ENCODE measurements around the gene LIM2.
A peak's percentile ranks its signal among the peaks of the same experiment; 100 is the strongest.

LIM2 gene

DNA sequence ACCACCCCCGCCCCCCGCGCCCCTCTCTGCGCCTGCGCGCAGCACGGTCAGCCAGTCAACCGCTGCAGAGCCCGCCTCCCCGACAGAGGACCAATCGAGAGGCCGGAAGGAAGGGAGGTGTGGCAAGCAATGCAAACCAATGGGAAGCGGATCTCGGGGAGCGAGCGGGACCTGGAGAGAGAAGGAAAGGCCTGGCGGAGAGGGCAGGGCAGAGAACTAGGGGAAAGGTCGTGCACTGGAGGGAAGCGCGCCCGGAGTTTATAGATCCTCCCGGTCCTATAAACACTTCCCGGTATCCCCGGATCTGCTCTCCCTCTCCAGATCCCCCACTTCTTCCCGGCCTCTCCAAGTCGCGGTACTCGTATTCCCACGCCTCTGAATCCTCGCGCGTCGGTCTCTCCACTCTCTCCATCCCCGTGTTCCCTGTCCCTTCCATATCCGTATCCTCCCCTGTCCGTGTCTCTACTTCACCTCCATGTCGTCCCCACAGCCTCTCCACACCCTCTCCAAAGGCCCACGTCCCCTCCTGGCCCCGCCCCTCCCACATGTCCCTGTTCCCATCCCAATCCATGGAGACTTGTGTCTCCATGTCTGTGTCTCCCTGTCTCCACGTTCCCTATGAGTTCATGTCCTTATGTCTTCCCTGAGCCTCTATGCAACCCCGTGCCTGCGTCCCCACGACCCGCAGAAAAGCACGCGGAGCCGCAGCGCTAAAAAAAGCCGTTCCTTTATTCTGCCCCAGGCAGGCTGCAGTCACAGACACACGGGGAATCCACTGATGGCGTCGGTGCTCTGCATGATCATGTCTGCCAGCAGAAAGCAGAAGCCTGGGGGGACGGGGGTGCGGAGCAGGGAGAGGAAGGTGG is 21.2 kb downstream of the LIM2 start:
- H3K27me3 ChIP-seq (ENCODE audit: control insufficient read depth, insufficient read depth, low read length, poor library complexity, severe bottlenecking): no peaks in the 10 kb centered on the region
- H3K4me1 ChIP-seq (ENCODE audit: control insufficient read depth, insufficient read depth, low read length): peaks cover 16% of the 10 kb centered on the region
- H3K9me3 ChIP-seq (ENCODE audit: control insufficient read depth, low read length): no peaks in the 10 kb centered on the region
- WGBS, 2 experiments: 0% methylated on average over 54 of the region's 54 CpGs
- peak overlapping the region; percentile 57 for H3K27ac ChIP-seq (ENCODE audit: insufficient read depth, low read depth, low read length, poor library complexity, severe bottlenecking)
- H3K4me3 ChIP-seq (ENCODE audit: insufficient read depth, low read depth, low read length): peak overlapping the region; percentile 86
- no peaks in the 10 kb centered on the region for H3K36me3 ChIP-seq (ENCODE audit: control insufficient read depth, insufficient read depth, low read length)

DNA sequence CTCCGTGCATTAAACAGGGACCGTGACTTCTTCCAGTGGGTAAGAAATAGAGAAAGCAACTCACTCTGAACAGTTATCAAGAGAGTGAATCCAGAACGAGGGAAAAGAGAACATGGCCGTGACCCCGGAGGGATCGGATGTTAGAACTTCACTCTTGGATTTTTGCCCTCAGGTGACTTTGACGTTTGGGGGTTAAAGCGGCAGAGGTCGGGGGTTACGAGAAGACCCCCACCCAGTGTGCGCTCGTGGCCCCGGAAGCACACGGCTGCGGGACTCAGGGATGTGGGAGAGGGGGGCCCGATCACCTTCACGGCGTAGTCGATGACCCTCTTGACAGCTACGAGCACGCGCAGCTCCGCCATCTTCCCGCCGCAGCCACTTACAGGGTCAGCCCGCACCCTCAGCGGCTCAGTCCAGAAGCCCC is 21.8 kb downstream of the LIM2 start, which contains the start of gene ETFB:
ETFB (minus strand) TSS at position 424 of the 424 bp plus-strand sequence; CDS start at position 362, 62 bp downstream.
- WGBS, 2 experiments: 1% methylated on average over 27 of the region's 27 CpGs
- Histone ChIP-seq H3K27ac (ENCODE audit: insufficient read depth, low read depth, low read length, poor library complexity, severe bottlenecking) (peak within 1 kb of the TSS; percentile 57), H3K4me3 (ENCODE audit: insufficient read depth, low read depth, low read length) (peak within 1 kb of the TSS; percentile 86), H3K9me3 (ENCODE audit: control insufficient read depth, low read length) (no peaks in the 10 kb centered on the region), H3K27me3 (ENCODE audit: control insufficient read depth, insufficient read depth, low read length, poor library complexity, severe bottlenecking) (no peaks in the 10 kb centered on the region), H3K36me3 (ENCODE audit: control insufficient read depth, insufficient read depth, low read length) (no peaks in the 10 kb centered on the region), H3K4me1 (ENCODE audit: control insufficient read depth, insufficient read depth, low read length) (peaks cover 16% of the 10 kb centered on the region)

DNA sequence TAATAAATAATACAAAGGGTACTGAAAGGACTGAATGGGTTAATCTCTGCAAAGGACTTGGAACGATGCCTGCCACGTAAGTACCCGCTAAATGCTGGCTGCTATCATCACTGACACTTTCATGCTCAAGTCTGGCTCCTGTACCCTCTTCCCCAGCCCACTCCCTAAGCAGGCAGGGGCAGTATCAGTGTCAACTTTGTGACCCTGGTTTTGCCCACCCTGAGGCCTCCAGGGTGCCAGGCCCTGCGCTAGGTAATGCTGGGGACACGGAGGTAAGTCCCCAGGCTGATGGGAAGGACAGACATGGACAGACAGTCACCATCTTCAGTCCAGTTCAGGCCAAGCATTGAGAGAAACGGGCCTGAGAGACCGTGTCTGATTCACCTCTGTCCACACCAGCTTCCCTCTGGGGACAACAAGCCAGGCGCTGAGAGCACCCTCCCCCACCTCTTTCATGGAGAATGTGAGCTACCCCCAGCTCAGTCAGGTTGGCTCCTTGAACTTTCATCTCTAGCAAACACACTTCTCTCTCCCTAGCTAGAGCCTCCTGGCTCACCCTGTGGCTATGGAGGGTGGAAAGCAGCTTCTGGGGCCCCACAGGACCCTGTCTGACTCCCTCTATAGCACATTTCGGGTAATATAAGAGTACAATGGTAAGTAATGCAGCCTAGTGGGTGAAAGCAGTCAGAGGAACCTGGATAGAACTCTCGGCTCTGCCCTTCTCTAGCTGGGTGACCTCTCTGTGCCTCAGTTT is 22.4 kb downstream of the LIM2 start:
- H3K27ac ChIP-seq (ENCODE audit: insufficient read depth, low read depth, low read length, poor library complexity, severe bottlenecking): no peak overlapping the region
- H3K4me3 ChIP-seq (ENCODE audit: insufficient read depth, low read depth, low read length): peak overlapping the region; percentile 86
- H3K27me3 ChIP-seq (ENCODE audit: control insufficient read depth, insufficient read depth, low read length, poor library complexity, severe bottlenecking): no peaks in the 10 kb centered on the region
- no peaks in the 10 kb centered on the region for H3K9me3 ChIP-seq (ENCODE audit: control insufficient read depth, low read length)
- WGBS, 2 experiments: 53% methylated on average over 10 of the region's 10 CpGs
- H3K36me3 ChIP-seq (ENCODE audit: control insufficient read depth, insufficient read depth, low read length): no peaks in the 10 kb centered on the region
- H3K4me1 ChIP-seq (ENCODE audit: control insufficient read depth, insufficient read depth, low read length): peaks cover 16% of the 10 kb centered on the region

DNA sequence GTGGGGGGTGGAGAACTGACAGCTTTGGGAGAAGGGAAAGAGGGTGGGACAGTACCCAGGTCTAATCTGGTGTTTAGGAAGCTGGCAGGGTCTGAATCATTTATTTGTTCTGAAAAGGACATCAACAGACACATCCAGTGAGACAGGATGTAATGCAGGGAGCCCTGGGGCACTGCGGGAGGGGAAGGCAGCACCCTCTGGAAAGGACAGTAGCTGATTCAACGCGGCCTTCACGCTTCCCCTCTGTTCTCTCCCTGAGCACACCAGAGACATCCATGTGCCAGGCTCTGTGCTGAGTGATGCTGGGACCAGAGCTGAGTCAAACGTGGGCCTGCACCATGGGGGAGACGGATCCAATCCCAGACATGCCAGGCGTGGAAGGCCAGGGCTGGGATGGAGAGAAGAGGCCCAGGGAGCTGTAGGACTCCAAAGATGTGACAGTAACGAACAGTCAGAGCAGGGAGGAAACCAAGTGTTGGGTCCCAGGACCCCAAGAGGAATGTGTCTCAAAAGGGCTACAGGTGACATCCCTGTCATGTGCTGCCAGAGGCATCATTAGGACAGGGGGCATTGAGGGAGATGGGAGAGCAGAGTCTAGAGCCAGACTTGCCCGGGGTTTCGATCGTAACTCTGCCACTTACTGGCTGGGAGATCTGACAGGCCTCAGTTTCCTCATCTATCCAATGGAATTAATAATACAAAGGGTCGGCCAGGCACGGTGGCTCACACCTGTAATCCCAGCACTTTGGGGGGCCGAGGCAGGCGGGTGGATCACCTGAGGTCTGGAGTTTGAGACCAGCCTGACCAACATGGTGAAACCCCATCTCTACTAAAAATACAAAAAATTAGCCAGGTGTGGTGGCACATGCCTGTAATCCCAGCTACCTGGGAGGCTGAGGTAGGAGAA is 23.3 kb downstream of the LIM2 start:
- H3K9me3 ChIP-seq (ENCODE audit: control insufficient read depth, low read length): no peaks in the 10 kb centered on the region
- no peak overlapping the region for H3K4me3 ChIP-seq (ENCODE audit: insufficient read depth, low read depth, low read length)
- H3K4me1 ChIP-seq (ENCODE audit: control insufficient read depth, insufficient read depth, low read length): peaks cover 16% of the 10 kb centered on the region
- WGBS, 2 experiments: 85% methylated on average over 15 of the region's 15 CpGs
- H3K27me3 ChIP-seq (ENCODE audit: control insufficient read depth, insufficient read depth, low read length, poor library complexity, severe bottlenecking): no peaks in the 10 kb centered on the region
- no peak overlapping the region for H3K27ac ChIP-seq (ENCODE audit: insufficient read depth, low read depth, low read length, poor library complexity, severe bottlenecking)
- H3K36me3 ChIP-seq (ENCODE audit: control insufficient read depth, insufficient read depth, low read length): no peaks in the 10 kb centered on the region

DNA sequence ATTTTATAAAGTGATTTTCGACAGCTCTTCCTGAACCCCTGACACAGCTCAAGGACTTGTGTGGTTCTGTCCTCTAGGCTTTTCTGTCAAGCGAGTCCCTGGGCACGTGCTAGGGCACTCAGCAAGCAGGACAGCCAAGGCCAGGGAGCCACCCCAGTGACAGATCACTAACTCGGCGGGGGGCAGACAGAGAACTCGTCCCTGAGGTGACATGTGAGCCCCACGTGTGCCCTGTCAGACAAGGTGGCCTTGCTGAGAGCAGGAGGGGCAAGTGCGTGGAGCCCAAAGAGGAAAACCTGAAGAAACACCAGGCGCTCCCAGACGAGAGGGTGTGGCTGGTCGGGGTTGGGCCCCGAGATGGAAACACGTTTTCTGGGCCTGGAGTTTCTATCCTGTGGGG is 26.5 kb downstream of the LIM2 start:
- no peaks in the 10 kb centered on the region for H3K36me3 ChIP-seq (ENCODE audit: control insufficient read depth, insufficient read depth, low read length)
- 91 to 92% methylated on average over 13 of the region's 13 CpGs for WGBS, 2 experiments
- H3K27me3 ChIP-seq (ENCODE audit: control insufficient read depth, insufficient read depth, low read length, poor library complexity, severe bottlenecking): no peaks in the 10 kb centered on the region
- H3K9me3 ChIP-seq (ENCODE audit: control insufficient read depth, low read length): no peaks in the 10 kb centered on the region
- no peak overlapping the region for H3K4me3 ChIP-seq (ENCODE audit: insufficient read depth, low read depth, low read length)
- no peak overlapping the region for H3K27ac ChIP-seq (ENCODE audit: insufficient read depth, low read depth, low read length, poor library complexity, severe bottlenecking)
- H3K4me1 ChIP-seq (ENCODE audit: control insufficient read depth, insufficient read depth, low read length): peaks cover 8% of the 10 kb centered on the region

DNA sequence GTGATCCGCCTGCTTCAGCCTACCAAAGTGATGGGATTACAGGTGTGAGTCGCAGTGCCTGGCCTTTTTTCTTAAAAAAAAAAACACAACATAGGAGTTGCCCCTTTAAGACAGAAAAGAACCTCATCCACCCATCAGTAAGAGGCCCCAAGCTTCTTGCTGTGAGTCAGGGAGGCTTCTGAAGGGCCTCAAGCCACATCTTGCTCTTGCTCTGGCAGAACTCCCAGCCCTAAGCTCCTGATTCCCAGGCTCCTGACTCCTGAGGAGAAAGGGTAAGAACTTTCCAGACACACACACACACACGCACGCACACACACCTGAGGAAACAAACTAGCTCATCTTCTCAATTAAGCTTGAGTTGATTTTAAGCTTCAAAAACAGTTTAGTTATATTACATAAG is 28.5 kb downstream of the LIM2 start:
- no peak overlapping the region for H3K27ac ChIP-seq (ENCODE audit: insufficient read depth, low read depth, low read length, poor library complexity, severe bottlenecking)
- no peaks in the 10 kb centered on the region for H3K9me3 ChIP-seq (ENCODE audit: control insufficient read depth, low read length)
- 88 to 89% methylated on average over 2 of the region's 4 CpGs for WGBS, 2 experiments
- H3K27me3 ChIP-seq (ENCODE audit: control insufficient read depth, insufficient read depth, low read length, poor library complexity, severe bottlenecking): no peaks in the 10 kb centered on the region
- H3K4me3 ChIP-seq (ENCODE audit: insufficient read depth, low read depth, low read length): no peak overlapping the region
- peaks cover 3% of the 10 kb centered on the region for H3K4me1 ChIP-seq (ENCODE audit: control insufficient read depth, insufficient read depth, low read length)
- no peaks in the 10 kb centered on the region for H3K36me3 ChIP-seq (ENCODE audit: control insufficient read depth, insufficient read depth, low read length)

DNA sequence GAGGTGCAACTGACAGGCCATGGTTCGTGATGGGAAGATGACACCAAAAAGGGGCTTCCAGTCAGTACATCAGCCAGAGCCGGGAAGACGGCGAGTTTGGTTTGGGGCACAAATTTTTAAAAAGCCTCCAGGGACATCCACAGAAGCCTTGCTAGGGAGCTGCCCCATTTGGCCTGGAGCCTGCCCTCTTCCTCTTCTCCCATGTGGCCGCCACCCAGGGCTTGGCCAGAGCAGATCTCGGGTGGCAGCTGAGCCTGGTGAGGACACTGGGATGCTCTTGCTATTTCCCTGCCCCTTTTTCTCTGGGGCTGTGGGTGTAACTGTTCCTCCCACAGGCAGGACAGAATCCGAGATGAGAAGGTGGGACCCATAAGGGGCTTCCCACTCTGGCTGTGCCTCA is 29.8 kb downstream of the LIM2 start:
- Histone ChIP-seq H3K4me1 (ENCODE audit: control insufficient read depth, insufficient read depth, low read length) (peaks cover 10% of the 10 kb centered on the region), H3K9me3 (ENCODE audit: control insufficient read depth, low read length) (no peaks in the 10 kb centered on the region), H3K36me3 (ENCODE audit: control insufficient read depth, insufficient read depth, low read length) (no peaks in the 10 kb centered on the region), H3K4me3 (ENCODE audit: insufficient read depth, low read depth, low read length) (no peak overlapping the region), H3K27me3 (ENCODE audit: control insufficient read depth, insufficient read depth, low read length, poor library complexity, severe bottlenecking) (no peaks in the 10 kb centered on the region), H3K27ac (ENCODE audit: insufficient read depth, low read depth, low read length, poor library complexity, severe bottlenecking) (no peak overlapping the region)
- WGBS, 2 experiments: 94 to 96% methylated on average over 7 of the region's 7 CpGs

DNA sequence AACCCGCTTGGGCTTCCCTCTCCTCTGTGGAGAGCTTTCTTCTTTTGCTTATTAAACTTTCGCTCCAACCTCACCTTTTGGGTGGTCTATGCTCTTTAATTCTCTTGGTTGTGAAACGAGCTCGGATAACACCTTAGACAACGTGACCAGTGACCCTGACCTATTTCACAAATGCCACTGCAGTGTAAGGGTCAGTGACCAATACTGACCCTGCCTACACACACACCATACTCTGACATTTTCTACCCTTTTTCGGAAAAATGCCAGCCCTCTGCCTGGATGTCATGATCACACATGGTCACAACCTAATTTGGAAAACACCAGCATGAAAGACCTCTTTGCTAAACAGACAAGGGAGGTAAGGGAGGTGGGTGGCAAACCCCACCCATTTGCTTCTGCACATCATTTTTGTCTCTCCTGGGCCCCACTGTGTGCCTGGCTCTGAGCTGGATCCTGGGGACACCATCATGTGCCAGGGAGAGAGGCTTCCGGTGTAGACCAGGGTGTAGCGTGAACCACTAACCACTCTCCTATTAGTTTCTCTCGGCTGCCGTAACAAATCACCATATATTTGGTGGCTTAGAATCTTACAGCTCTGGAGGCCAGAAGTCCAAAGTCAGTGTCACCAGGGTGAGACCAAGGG is 31.5 kb downstream of the LIM2 start:
- peaks cover 12% of the 10 kb centered on the region for H3K4me1 ChIP-seq (ENCODE audit: control insufficient read depth, insufficient read depth, low read length)
- H3K9me3 ChIP-seq (ENCODE audit: control insufficient read depth, low read length): no peaks in the 10 kb centered on the region
- WGBS, 2 experiments: 92 to 95% methylated on average over 10 of the region's 10 CpGs
- H3K36me3 ChIP-seq (ENCODE audit: control insufficient read depth, insufficient read depth, low read length): no peaks in the 10 kb centered on the region
- no peak overlapping the region for H3K27ac ChIP-seq (ENCODE audit: insufficient read depth, low read depth, low read length, poor library complexity, severe bottlenecking)
- no peaks in the 10 kb centered on the region for H3K27me3 ChIP-seq (ENCODE audit: control insufficient read depth, insufficient read depth, low read length, poor library complexity, severe bottlenecking)
- no peak overlapping the region for H3K4me3 ChIP-seq (ENCODE audit: insufficient read depth, low read depth, low read length)

DNA sequence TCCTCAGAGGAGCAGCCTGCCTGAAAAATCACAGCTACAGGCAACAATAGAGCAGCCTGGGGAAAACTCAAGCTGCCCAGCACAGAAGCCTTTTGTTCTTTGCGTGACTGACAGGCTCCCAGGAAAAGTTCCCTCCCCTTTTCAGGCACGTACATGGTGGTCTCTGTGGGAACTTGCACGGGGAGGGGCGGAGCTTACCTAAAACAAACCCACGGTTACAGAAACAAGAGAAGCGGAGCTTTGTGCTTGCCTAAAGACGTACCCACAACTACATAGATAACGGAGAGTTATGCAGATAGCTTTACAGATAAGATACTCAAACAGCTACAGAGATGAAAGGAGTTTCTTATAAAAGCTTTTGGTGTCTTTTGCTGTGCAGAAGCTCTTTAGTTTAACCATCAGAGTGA is 33.0 kb downstream of the LIM2 start:
- H3K27me3 ChIP-seq (ENCODE audit: control insufficient read depth, insufficient read depth, low read length, poor library complexity, severe bottlenecking): no peaks in the 10 kb centered on the region
- H3K9me3 ChIP-seq (ENCODE audit: control insufficient read depth, low read length): no peaks in the 10 kb centered on the region
- H3K36me3 ChIP-seq (ENCODE audit: control insufficient read depth, insufficient read depth, low read length): no peaks in the 10 kb centered on the region
- WGBS, 2 experiments: 0 to 2% methylated on average over 8 of the region's 8 CpGs
- peaks cover 12% of the 10 kb centered on the region for H3K4me1 ChIP-seq (ENCODE audit: control insufficient read depth, insufficient read depth, low read length)
- H3K4me3 ChIP-seq (ENCODE audit: insufficient read depth, low read depth, low read length): no peak overlapping the region
- peak overlapping the region; percentile 95 for H3K27ac ChIP-seq (ENCODE audit: insufficient read depth, low read depth, low read length, poor library complexity, severe bottlenecking)

All from ectodermal cell (in vitro differentiated cells).